ENCODE results near the gene DNAJB5.

The DNAJB5 gene

GRCh38 chr9:34991607-34992375 is 2.2 kb downstream of the DNAJB5 start:
- 0 out of 2 replicates have a peak, but pooled peaks cover 2% of the 10 kb centered on the region for H3K36me3 ChIP-seq (ENCODE audit: insufficient read depth, low read length)
- H3K4me3 ChIP-seq (ENCODE audit: low read depth in 1 of 2, low read length in 2 of 2) = no peak overlapping the region
- ATAC-seq (ENCODE audit: insufficient read depth, low read depth) = no peak
- H3K9me3 ChIP-seq (ENCODE audit: insufficient read depth, low read length, severe bottlenecking) = no peaks in the 10 kb centered on the region
- no peaks in the 10 kb centered on the region for H3K27me3 ChIP-seq (ENCODE audit: insufficient read depth, low read length, poor library complexity)
- H3K27ac ChIP-seq (ENCODE audit: low read length) = no peak overlapping the region
- no peak overlapping the region for H3K4me2 ChIP-seq (ENCODE audit: insufficient read depth, low read length)
- TF ChIP-seq CTCF (IDR thresholded peaks at IDR 0.05; ENCODE audit: borderline replicate concordance, extremely low read depth, low read length, poor library complexity, severe bottlenecking) (no peak), EZH2 (IDR thresholded peaks at IDR 0.05; ENCODE audit: borderline replicate concordance, low read depth, low read length, severe bottlenecking) (no peak)
- DNase-seq = no peak
- no peak overlapping the region for H2AFZ ChIP-seq (ENCODE audit: low read depth, low read length)
- peaks cover 23% of the 10 kb centered on the region for H3K4me1 ChIP-seq (ENCODE audit: insufficient read depth, low read length)
- H4K20me1 ChIP-seq (ENCODE audit: insufficient read depth, low read length) = no peaks in the 10 kb centered on the region
- no peaks in the 10 kb centered on the region for H3K79me2 ChIP-seq (ENCODE audit: insufficient read depth, low read length)
- H3K9ac ChIP-seq (ENCODE audit: low read depth, low read length) = no peak overlapping the region

- no peak overlapping the region for H3K4me3 ChIP-seq (ENCODE audit: low read depth in 1 of 2, low read length in 2 of 2)
Measured at GRCh38 chr9:34992376-34992951, 2.9 kb downstream of the DNAJB5 start.

GRCh38 chr9:34993502-34994259 is 4.1 kb downstream of the DNAJB5 start:
- H4K20me1 ChIP-seq (ENCODE audit: insufficient read depth, low read length) = no peaks in the 10 kb centered on the region
- H3K4me2 ChIP-seq (ENCODE audit: insufficient read depth, low read length) = no peak overlapping the region
- no peak for DNase-seq
- H3K4me3 ChIP-seq (ENCODE audit: low read depth in 1 of 2, low read length in 2 of 2) = no peak overlapping the region
- no peak overlapping the region for H3K27ac ChIP-seq (ENCODE audit: low read length)
- peaks cover 20% of the 10 kb centered on the region for H3K4me1 ChIP-seq (ENCODE audit: insufficient read depth, low read length)
- no peaks in the 10 kb centered on the region for H3K79me2 ChIP-seq (ENCODE audit: insufficient read depth, low read length)
- ATAC-seq (ENCODE audit: insufficient read depth, low read depth) = no peak
- no peak overlapping the region for H2AFZ ChIP-seq (ENCODE audit: low read depth, low read length)
- TF ChIP-seq CTCF (IDR thresholded peaks at IDR 0.05; ENCODE audit: borderline replicate concordance, extremely low read depth, low read length, poor library complexity, severe bottlenecking) (no peak), EZH2 (IDR thresholded peaks at IDR 0.05; ENCODE audit: borderline replicate concordance, low read depth, low read length, severe bottlenecking) (no peak)
- H3K27me3 ChIP-seq (ENCODE audit: insufficient read depth, low read length, poor library complexity) = no peaks in the 10 kb centered on the region
- H3K36me3 ChIP-seq (ENCODE audit: insufficient read depth, low read length) = 0 out of 2 replicates have a peak, but pooled peaks cover 2% of the 10 kb centered on the region
- H3K9ac ChIP-seq (ENCODE audit: low read depth, low read length) = no peak overlapping the region
- H3K9me3 ChIP-seq (ENCODE audit: insufficient read depth, low read length, severe bottlenecking) = no peaks in the 10 kb centered on the region

More at GRCh38 chr9:34992376-34992951, 2.9 kb downstream of the DNAJB5 start:
- Histone ChIP-seq H4K20me1 (ENCODE audit: insufficient read depth, low read length) (no peaks in the 10 kb centered on the region), H3K36me3 (ENCODE audit: insufficient read depth, low read length) (0 out of 2 replicates have a peak, but pooled peaks cover 2% of the 10 kb centered on the region), H3K27ac (ENCODE audit: low read length) (no peak overlapping the region), H3K9me3 (ENCODE audit: insufficient read depth, low read length, severe bottlenecking) (no peaks in the 10 kb centered on the region), H3K9ac (ENCODE audit: low read depth, low read length) (no peak overlapping the region), H3K4me1 (ENCODE audit: insufficient read depth, low read length) (peaks cover 23% of the 10 kb centered on the region), H3K4me2 (ENCODE audit: insufficient read depth, low read length) (no peak overlapping the region), H3K27me3 (ENCODE audit: insufficient read depth, low read length, poor library complexity) (no peaks in the 10 kb centered on the region), H2AFZ (ENCODE audit: low read depth, low read length) (no peak overlapping the region), H3K79me2 (ENCODE audit: insufficient read depth, low read length) (no peaks in the 10 kb centered on the region)
- TF ChIP-seq CTCF (IDR thresholded peaks at IDR 0.05; ENCODE audit: borderline replicate concordance, extremely low read depth, low read length, poor library complexity, severe bottlenecking) (no peak), EZH2 (IDR thresholded peaks at IDR 0.05; ENCODE audit: borderline replicate concordance, low read depth, low read length, severe bottlenecking) (no peak)
- DNase-seq (no peak), ATAC-seq (ENCODE audit: insufficient read depth, low read depth) (no peak)

All from DND-41 (cell line).